Activated T-helper 17 cell treated with anti-CD3 and anti-CD28 coated beads, Interleukin-2, amount 50 U/mL, for 72 hours (primary cell): ENCODE measurements around the gene CDH8. TPM values are rescaled to one million over a fixed set of nuclear protein-coding genes. Genes with fewer than 3 reads are reported as not detected.

Experiments
- ATAC-seq: fragments of 150-1000 bp; cut with Tn5 transposase; replicated peaks from 2 replicates; pipeline ENCODE4 v1.10.0; 2021; ENCODE audit warnings: mild to moderate bottlenecking, moderate library complexity
- H3K27ac Mint-ChIP-seq: one replicate; pipeline ENCODE4 v1.8.0; 2022; ENCODE audit warnings: mixed read lengths
- H3K27me3 Mint-ChIP-seq: one replicate; pipeline ENCODE4 v1.8.0; 2022; ENCODE audit warnings: mixed read lengths
- H3K36me3 Mint-ChIP-seq: one replicate; pipeline ENCODE4 v1.8.0; 2022; ENCODE audit warnings: low read depth, mild to moderate bottlenecking, mixed read lengths
- H3K4me1 Mint-ChIP-seq: one replicate; pipeline ENCODE4 v1.8.0; 2022; ENCODE audit warnings: mixed read lengths
- H3K4me3 Mint-ChIP-seq: one replicate; pipeline ENCODE4 v1.8.0; 2022; ENCODE audit warnings: mild to moderate bottlenecking, mixed read lengths
- H3K9me3 Mint-ChIP-seq: one replicate; pipeline ENCODE4 v1.8.0; 2022; ENCODE audit warnings: mixed read lengths
- total RNA-seq, 2 donors: library from RNA; stranded (reverse); gene quantifications; one replicate each; pipeline ENCODE4 v1.2.3, GENCODE V29; 2022

The CDH8 gene
- not detected for total RNA-seq

GRCh38 chr16:62036101-62036801 lies at the start of gene CDH8:
Gene CDH8 (minus strand): TSS chr16:62036438. CDS start chr16:62021403, 15,035 bp downstream.
- H3K27ac Mint-ChIP-seq: no peak within 1 kb of the TSS
- no peak within 1 kb of the TSS for H3K4me3 Mint-ChIP-seq
- no peaks in the 10 kb centered on the region for H3K36me3 Mint-ChIP-seq
- ATAC-seq: no peak
- H3K4me1 Mint-ChIP-seq: no peaks in the 10 kb centered on the region
- peaks cover 13% of the 10 kb centered on the region for H3K27me3 Mint-ChIP-seq
- peaks cover 20% of the 10 kb centered on the region for H3K9me3 Mint-ChIP-seq

GRCh38 chr16:62079236-62079635 lies 43.0 kb upstream of the CDH8 start:
- H3K27ac Mint-ChIP-seq: no peak overlapping the region
- ATAC-seq: no peak
- H3K36me3 Mint-ChIP-seq: no peaks in the 10 kb centered on the region
- H3K27me3 Mint-ChIP-seq: no peaks in the 10 kb centered on the region
- H3K9me3 Mint-ChIP-seq: peaks cover 30% of the 10 kb centered on the region
- no peaks in the 10 kb centered on the region for H3K4me1 Mint-ChIP-seq
- no peak overlapping the region for H3K4me3 Mint-ChIP-seq

- H3K36me3 Mint-ChIP-seq: no peaks in the 10 kb centered on the region
- no peaks in the 10 kb centered on the region for H3K27me3 Mint-ChIP-seq
- H3K4me1 Mint-ChIP-seq: no peaks in the 10 kb centered on the region
- H3K4me3 Mint-ChIP-seq: no peak overlapping the region
- no peak overlapping the region for H3K27ac Mint-ChIP-seq
- H3K9me3 Mint-ChIP-seq: peaks cover 30% of the 10 kb centered on the region
- ATAC-seq: no peak
These were observed 41.8 kb upstream of the CDH8 start for GRCh38 chr16:62077998-62078397.

GRCh38 chr16:62076886-62077285 lies 40.6 kb upstream of the CDH8 start:
- Mint-ChIP-seq H3K4me3 (no peak overlapping the region), H3K27ac (no peak overlapping the region), H3K36me3 (no peaks in the 10 kb centered on the region), H3K4me1 (no peaks in the 10 kb centered on the region), H3K9me3 (peaks cover 33% of the 10 kb centered on the region), H3K27me3 (no peaks in the 10 kb centered on the region)
- no peak for ATAC-seq

- Mint-ChIP-seq H3K4me1 (no peaks in the 10 kb centered on the region), H3K36me3 (no peaks in the 10 kb centered on the region), H3K4me3 (no peak overlapping the region), H3K9me3 (peaks cover 19% of the 10 kb centered on the region), H3K27ac (no peak overlapping the region), H3K27me3 (no peaks in the 10 kb centered on the region)
- ATAC-seq: no peak
These were observed 32.5 kb upstream of the CDH8 start for GRCh38 chr16:62068747-62069146.

DNA sequence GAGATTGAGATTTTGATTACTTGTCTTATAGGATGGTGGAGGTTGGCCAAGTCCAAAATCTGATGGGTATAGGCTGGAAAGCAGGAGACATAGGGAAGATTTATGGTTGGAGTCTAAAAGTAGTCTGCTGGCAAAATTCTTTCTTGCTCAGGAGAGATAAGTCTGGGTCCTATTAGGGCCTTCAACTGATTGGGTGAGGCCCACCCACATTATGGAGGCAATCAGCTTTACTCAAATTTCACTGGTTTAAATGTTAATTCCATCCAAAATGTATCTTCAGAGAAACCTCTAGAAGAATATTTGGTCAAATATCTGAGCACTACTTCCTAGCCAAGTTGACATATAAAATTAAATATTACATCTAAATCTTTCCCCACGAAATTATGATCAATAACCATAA lies 31.7 kb upstream of the CDH8 start:
- H3K27ac Mint-ChIP-seq: no peak overlapping the region
- no peak for ATAC-seq
- peaks cover 21% of the 10 kb centered on the region for H3K9me3 Mint-ChIP-seq
- no peaks in the 10 kb centered on the region for H3K36me3 Mint-ChIP-seq
- no peaks in the 10 kb centered on the region for H3K4me1 Mint-ChIP-seq
- no peaks in the 10 kb centered on the region for H3K27me3 Mint-ChIP-seq
- H3K4me3 Mint-ChIP-seq: no peak overlapping the region

GRCh38 chr16:62067182-62067581 lies 30.9 kb upstream of the CDH8 start:
- peaks cover 18% of the 10 kb centered on the region for H3K9me3 Mint-ChIP-seq
- H3K36me3 Mint-ChIP-seq: no peaks in the 10 kb centered on the region
- H3K27ac Mint-ChIP-seq: no peak overlapping the region
- H3K27me3 Mint-ChIP-seq: no peaks in the 10 kb centered on the region
- no peaks in the 10 kb centered on the region for H3K4me1 Mint-ChIP-seq
- no peak overlapping the region for H3K4me3 Mint-ChIP-seq
- ATAC-seq: no peak

DNA sequence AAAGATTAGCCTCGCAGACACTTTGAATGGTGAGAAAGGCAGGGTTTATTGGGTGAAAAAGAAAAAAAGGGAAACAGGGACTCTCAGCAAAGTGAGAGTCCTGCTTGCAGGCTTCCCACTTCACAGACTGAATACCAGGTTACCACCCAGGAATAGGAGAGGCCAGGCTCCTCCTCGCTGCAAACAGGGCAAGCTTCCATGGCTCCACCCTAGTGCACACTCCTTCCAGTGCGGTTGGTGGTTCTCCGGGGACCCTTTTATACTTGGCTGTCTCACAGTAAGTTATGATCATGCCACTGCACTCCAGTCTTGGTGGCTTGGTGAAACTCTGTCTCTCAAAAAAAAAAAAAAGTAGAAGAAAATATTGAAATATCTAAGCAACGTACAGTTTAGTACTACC lies 30.5 kb upstream of the CDH8 start:
- ATAC-seq: no peak
- H3K4me1 Mint-ChIP-seq: no peaks in the 10 kb centered on the region
- peaks cover 18% of the 10 kb centered on the region for H3K9me3 Mint-ChIP-seq
- no peak overlapping the region for H3K27ac Mint-ChIP-seq
- H3K4me3 Mint-ChIP-seq: no peak overlapping the region
- H3K27me3 Mint-ChIP-seq: no peaks in the 10 kb centered on the region
- no peaks in the 10 kb centered on the region for H3K36me3 Mint-ChIP-seq

DNA sequence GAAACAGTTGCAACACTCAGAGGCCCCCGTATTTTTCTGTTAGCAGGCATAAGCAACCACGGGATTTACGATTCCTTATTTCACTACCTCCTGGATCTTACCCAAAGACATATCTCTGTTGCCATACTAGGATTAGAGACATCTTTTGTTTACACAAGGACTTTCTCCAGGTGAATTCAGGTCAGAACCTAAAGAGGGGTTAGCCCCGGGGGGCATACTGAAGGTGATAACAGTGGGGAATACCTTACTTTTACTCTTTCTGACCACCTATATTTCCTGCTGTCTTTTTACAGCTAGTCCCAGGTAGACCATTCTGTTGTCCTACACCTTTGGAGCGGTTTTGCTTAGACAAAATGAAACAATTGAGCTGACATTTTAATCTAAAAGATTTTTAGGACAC lies 27.9 kb upstream of the CDH8 start:
- Mint-ChIP-seq H3K36me3 (no peaks in the 10 kb centered on the region), H3K4me3 (no peak overlapping the region), H3K27ac (no peak overlapping the region), H3K9me3 (peaks cover 20% of the 10 kb centered on the region), H3K4me1 (no peaks in the 10 kb centered on the region), H3K27me3 (no peaks in the 10 kb centered on the region)
- ATAC-seq: no peak

DNA sequence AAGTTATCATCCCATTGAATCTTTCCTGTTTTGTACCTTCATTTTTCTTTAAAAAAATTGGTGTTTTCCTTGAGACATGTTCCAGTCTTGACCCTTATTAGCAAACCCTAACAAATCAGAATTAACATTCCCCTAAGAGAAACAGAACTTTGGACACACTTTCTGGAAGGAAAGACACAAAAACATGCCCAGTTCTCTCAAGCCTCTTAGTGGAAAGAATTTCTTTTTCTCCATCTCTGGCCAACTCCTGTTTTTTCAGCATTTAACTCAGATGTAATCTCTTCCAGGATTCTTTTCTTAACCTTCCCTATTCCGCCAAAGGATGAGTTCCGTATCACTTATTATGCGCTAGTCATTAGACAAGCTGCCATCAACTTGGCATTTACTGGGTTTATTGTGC lies 23.9 kb upstream of the CDH8 start:
- Mint-ChIP-seq H3K4me3 (no peak overlapping the region), H3K27me3 (no peaks in the 10 kb centered on the region), H3K4me1 (no peaks in the 10 kb centered on the region), H3K27ac (no peak overlapping the region), H3K9me3 (peaks cover 25% of the 10 kb centered on the region), H3K36me3 (no peaks in the 10 kb centered on the region)
- no peak for ATAC-seq

GRCh38 chr16:62059527-62059926 lies 23.3 kb upstream of the CDH8 start:
- Mint-ChIP-seq H3K36me3 (no peaks in the 10 kb centered on the region), H3K4me1 (no peaks in the 10 kb centered on the region), H3K27ac (no peak overlapping the region), H3K9me3 (peaks cover 27% of the 10 kb centered on the region), H3K27me3 (no peaks in the 10 kb centered on the region), H3K4me3 (no peak overlapping the region)
- no peak for ATAC-seq

DNA sequence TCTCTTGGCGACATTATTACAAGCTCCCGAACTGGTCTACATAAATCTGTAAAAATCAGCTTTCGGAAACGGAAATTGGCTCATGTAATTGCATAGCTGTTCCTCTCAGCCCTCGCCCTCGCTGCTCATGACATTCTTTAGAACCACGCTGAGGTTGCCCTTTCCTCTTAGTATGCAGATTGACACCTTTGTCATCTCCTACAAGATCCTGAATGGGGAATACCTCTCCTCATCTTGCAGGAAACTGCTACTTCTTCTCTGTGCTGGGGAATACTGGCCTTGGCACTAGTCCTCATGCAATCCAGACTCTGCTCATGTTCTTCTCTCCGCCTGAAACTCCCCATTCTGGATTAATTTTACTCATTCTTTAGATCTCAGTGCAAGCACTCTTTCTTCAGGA lies 22.2 kb upstream of the CDH8 start:
- Mint-ChIP-seq H3K27me3 (no peaks in the 10 kb centered on the region), H3K4me3 (no peak overlapping the region), H3K4me1 (no peaks in the 10 kb centered on the region), H3K9me3 (peaks cover 23% of the 10 kb centered on the region), H3K27ac (no peak overlapping the region), H3K36me3 (no peaks in the 10 kb centered on the region)
- ATAC-seq: no peak

DNA sequence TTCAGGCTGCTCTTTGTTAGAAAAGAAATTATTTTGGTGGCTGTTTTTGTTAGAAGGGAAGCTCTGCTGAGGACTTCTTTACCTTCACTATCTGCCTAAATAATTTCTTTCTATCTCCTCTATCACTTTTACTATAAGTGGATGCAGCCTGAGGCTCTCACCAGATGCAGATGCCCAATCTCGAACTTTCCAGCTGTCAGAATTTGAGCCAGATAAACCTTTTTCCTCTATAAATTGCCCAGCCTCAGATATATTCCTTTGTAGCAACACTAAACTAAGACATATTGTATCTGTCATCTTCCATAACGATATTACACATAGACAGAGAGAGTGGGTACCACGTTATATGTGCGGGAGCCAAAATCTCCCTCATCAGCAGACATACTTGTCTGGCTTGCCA lies 15.7 kb upstream of the CDH8 start:
- Mint-ChIP-seq H3K27me3 (no peaks in the 10 kb centered on the region), H3K36me3 (no peaks in the 10 kb centered on the region), H3K4me1 (no peaks in the 10 kb centered on the region), H3K9me3 (peaks cover 17% of the 10 kb centered on the region), H3K27ac (no peak overlapping the region), H3K4me3 (no peak overlapping the region)
- no peak for ATAC-seq

DNA sequence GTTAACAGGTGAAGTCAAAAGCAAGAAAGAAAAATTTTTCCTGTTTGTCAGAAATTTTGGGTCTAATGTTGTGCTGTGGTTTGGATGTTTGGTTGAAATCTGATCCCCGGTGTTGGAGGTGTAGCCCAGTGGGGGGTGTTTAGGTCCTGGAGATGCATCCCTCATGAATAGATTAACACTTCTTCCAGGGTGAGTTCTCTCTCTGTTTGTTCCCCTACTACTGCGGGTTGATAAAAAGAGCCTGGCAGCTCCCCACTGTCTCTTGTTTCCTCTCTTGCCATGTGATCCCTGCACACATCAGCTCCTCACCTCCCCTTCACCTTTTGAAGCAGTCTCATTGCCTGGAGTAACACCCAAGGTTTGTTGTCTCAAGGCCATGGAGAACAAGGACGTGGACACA lies 14.6 kb upstream of the CDH8 start:
- Mint-ChIP-seq H3K27me3 (no peaks in the 10 kb centered on the region), H3K36me3 (no peaks in the 10 kb centered on the region), H3K4me1 (no peaks in the 10 kb centered on the region), H3K9me3 (peaks cover 17% of the 10 kb centered on the region), H3K4me3 (no peak overlapping the region), H3K27ac (no peak overlapping the region)
- no peak for ATAC-seq

DNA sequence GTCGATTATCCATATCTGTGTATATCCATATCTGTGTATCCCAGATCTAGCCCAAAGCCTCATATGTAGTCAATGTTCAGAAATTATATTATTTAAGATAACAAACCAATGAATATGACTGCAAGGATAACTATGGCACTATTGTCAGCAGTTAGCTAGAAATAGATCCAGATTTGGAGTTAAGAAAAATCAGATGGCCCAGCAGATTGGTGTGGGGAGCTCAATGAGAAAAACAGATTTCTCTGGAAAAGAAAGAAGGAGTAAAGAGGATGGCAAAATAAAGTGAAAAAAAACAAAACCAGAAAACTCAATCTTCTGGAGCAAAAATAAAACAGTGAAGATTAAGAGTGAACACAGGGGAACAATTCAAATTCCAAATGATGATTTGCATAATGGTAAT lies 10.6 kb upstream of the CDH8 start:
- Mint-ChIP-seq H3K4me1 (no peaks in the 10 kb centered on the region), H3K27ac (no peak overlapping the region), H3K9me3 (peaks cover 11% of the 10 kb centered on the region), H3K27me3 (no peaks in the 10 kb centered on the region), H3K36me3 (no peaks in the 10 kb centered on the region), H3K4me3 (no peak overlapping the region)
- no peak for ATAC-seq

GRCh38 chr16:62041401-62041800 lies 5.2 kb upstream of the CDH8 start:
- peaks cover 25% of the 10 kb centered on the region for H3K9me3 Mint-ChIP-seq
- no peaks in the 10 kb centered on the region for H3K27me3 Mint-ChIP-seq
- ATAC-seq: no peak
- H3K27ac Mint-ChIP-seq: no peak overlapping the region
- no peak overlapping the region for H3K4me3 Mint-ChIP-seq
- H3K4me1 Mint-ChIP-seq: no peaks in the 10 kb centered on the region
- H3K36me3 Mint-ChIP-seq: no peaks in the 10 kb centered on the region
